Vagina (tissue), 2 donors: ENCODE data around the gene POLR2J3.
"Not testable (repeated sequence)": the region's sequence is repeated elsewhere in the genome, so short reads cannot be mapped to it uniquely, and the experiment has no call there.

Experiments used
- POLR2A ChIP-seq, 2 donors: fragments of 450-650 bp; IDR thresholded peaks; one replicate each; pipeline ENCODE4 v1.6.1; 2017; ENCODE audit warnings: antibody characterized with exemption in 2 of 2, mild to moderate bottlenecking in 2 of 2, moderate library complexity in 2 of 2
- TF ChIP-seq, protein P1 (sequence below), 3 experiments: fragments of 450-650 bp in 2 of 3; fragments of 200-600 bp in 1 of 3; sonication (generic) in 1 of 3; IDR thresholded peaks; one replicate each; pipeline ENCODE4 v1.5.1; 2017 to 2019; ENCODE audit warnings: antibody characterized with exemption in 3 of 3, mild to moderate bottlenecking in 2 of 3, moderate library complexity in 2 of 3

DNA sequence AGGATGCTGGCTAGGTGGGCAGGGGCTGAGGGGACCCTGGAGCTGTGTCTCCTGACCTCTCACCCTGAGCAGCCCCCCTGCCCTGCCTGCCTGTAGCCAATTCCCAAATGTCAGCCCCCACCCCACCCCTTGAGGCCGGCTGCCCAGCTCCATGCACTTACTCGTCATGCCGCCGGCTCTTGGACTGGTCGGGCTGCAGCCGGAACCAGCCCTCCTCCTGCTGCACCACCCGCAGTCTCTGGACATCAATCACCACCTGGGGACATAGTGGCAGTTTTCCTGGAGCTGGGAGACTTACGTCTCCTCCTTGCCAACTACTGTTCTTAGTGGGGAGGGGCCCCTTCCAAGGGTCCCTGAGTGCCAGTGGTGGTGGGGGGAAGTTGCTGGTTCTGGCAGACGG lies 27.3 kb upstream of the POLR2J3 start:
- TF ChIP-seq, protein P1, sequence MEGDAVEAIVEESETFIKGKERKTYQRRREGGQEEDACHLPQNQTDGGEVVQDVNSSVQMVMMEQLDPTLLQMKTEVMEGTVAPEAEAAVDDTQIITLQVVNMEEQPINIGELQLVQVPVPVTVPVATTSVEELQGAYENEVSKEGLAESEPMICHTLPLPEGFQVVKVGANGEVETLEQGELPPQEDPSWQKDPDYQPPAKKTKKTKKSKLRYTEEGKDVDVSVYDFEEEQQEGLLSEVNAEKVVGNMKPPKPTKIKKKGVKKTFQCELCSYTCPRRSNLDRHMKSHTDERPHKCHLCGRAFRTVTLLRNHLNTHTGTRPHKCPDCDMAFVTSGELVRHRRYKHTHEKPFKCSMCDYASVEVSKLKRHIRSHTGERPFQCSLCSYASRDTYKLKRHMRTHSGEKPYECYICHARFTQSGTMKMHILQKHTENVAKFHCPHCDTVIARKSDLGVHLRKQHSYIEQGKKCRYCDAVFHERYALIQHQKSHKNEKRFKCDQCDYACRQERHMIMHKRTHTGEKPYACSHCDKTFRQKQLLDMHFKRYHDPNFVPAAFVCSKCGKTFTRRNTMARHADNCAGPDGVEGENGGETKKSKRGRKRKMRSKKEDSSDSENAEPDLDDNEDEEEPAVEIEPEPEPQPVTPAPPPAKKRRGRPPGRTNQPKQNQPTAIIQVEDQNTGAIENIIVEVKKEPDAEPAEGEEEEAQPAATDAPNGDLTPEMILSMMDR (IDR thresholded peaks at IDR 0.05) = not testable (repeated sequence)
- not testable (repeated sequence) for TF ChIP-seq POLR2A (IDR thresholded peaks at IDR 0.05)
